Diencephalon (tissue), 1 donor: ENCODE results near the gene AKR7A2. TPM values are rescaled to one million over a fixed set of nuclear protein-coding genes. Genes with fewer than 3 reads are reported as not detected.

ENCODE experiments used
- small RNA-seq: library from RNA; depleted of rRNA; stranded (forward); fragments of <200 nt; gene quantifications from one replicate; pipeline ENCODE3, GENCODE V24; 2014
- total RNA-seq: library from RNA; depleted of rRNA; stranded (reverse); fragments of >200 nt; gene quantifications from one replicate; pipeline ENCODE4 v1.2.3, GENCODE V29; 2014

AKR7A2 gene
- 38.3 TPM for total RNA-seq

GRCh38 chr1:19311931-19312781 is at the start of gene AKR7A2, which contains the start of gene SLC66A1:
Gene AKR7A2 (minus strand): TSS chr1:19312144. CDS start chr1:19312124, 20 bp downstream.
Gene SLC66A1 (plus strand): TSS chr1:19312326. CDS start chr1:19317678, 5,352 bp downstream.

DNA sequence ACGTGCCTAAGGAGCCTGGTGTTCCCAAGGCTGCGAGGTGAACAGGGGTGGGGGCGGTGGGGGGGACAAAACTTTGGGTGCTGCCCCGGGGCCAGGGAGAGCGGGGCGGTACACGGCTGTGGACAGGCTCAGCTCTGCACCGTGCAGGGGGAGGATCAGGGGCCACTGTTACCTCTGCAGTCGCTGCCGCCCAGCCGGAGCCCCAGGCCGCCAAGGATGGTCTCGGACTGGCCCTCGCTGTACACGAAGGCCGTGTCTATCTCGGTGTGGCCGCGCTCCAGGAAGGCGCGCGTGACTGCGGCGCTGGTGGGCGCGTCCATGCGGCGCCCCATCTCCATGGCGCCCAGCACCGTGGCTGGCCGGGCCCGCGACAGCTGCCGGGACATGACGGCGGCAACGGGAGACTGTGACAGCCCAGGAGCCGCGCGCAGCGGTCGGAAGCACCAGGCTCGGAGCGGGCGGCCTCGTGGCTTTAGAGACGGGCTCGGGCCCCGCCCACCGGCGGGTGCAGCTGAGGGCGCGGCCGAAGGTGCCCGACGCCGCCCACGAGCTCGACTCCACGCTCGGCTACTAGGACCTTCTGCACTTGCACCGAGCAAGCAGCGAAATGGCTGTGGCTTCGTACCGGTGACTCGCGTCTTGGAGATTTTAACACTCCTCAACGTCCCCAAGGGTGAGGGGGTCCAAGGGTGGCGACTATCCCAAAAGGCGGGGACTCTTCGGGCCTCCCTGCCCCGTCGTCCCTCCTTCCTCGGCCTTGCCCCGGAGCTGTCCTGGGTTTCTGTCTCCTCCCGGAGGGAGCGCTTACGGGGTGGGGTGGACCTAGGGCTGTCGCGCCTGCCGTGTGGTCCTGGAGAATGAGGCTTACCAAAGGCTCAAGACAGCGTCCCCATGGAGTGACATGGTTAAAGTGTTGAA is 23.4 kb downstream of the AKR7A2 start, which contains the start of gene AKR7A3:
TSS of gene AKR7A3 (minus strand) at position 447 of the 918 bp plus-strand sequence. CDS start at position 386, 61 bp downstream.

Small RNAs within 50 kb of the gene (small RNA-seq; reads per million reads assigned to genes)
- not detected for gene RNU6-1099P

Other genes starting within 250 kb of the AKR7A2 start
- 125 TPM for gene UBR4, start 101.9 kb downstream of the AKR7A2 start, total RNA-seq
- 87.9 TPM for gene EMC1, start 60.6 kb downstream of the AKR7A2 start, total RNA-seq
- 33.2 TPM for gene MRTO4, start 60.3 kb downstream of the AKR7A2 start, total RNA-seq
- 2.1 TPM for gene AKR7A3, start 23.4 kb downstream of the AKR7A2 start, total RNA-seq
- 16.8 TPM for gene SLC66A1, start 182 bp upstream of the AKR7A2 start, total RNA-seq
- gene CAPZB, start 173.4 kb upstream of the AKR7A2 start, total RNA-seq = 77.3 TPM